AG04450 (cell line): ENCODE results near the gene ELMO3. TPM values are rescaled to one million over a fixed set of nuclear protein-coding genes. Genes with fewer than 3 reads are reported as not detected.

Experiments used
- CTCF ChIA-PET: fragments of 300-600, 350-600 bp; formaldehyde crosslinking; extraction: SDS; loops from one replicate; lab custom pipeline; 2022; ENCODE audit warnings: antibody characterized with exemption, inconsistent platforms; lab: Charles Lee
- POLR2A ChIA-PET: fragments of 350-600 bp; formaldehyde crosslinking; extraction: SDS; loops from one replicate; lab custom pipeline; 2021; ENCODE audit warnings: antibody characterized with exemption, inconsistent platforms; lab: Yijun Ruan, JAX
- DNase-seq: peaks from one replicate; pipeline ENCODE4 v3.0.0-alpha.2; 2011; ENCODE audit warnings: low read depth, low spot score
- H3K27ac ChIP-seq: one replicate; pipeline ENCODE4 v1.5.1; 2012; ENCODE audit warnings: low read depth, low read length, control low read depth
- H3K27me3 ChIP-seq: one replicate; pipeline ENCODE4 v1.6.0; 2012; ENCODE audit warnings: low read length; ENCODE audit not compliant: control insufficient read depth, insufficient read depth
- H3K4me3 ChIP-seq: 2 replicates; pipeline ENCODE4 v1.5.1; 2011; ENCODE audit warnings: mild to moderate bottlenecking, low read depth, low read length, control low read depth
- H3K9me3 ChIP-seq: 2 replicates; pipeline ENCODE4 v1.5.1; 2012; ENCODE audit warnings: low read length; ENCODE audit not compliant: control insufficient read depth, insufficient read depth
- polyA plus RNA-seq: library from polyadenylated mRNA; depleted of rRNA; stranded (reverse); fragments of >200 nt; gene quantifications from 2 replicates; pipeline ENCODE4 v1.2.3, GENCODE V29; 2011
- TF ChIP-seq, protein P1 (sequence below): IDR thresholded peaks from 2 replicates; pipeline ENCODE4 v1.5.1; 2011; ENCODE audit warnings: low read depth, low read length, control low read depth, inconsistent platforms

ELMO3 gene
- polyA plus RNA-seq, 1 experiment, result 0.57 TPM

DNA sequence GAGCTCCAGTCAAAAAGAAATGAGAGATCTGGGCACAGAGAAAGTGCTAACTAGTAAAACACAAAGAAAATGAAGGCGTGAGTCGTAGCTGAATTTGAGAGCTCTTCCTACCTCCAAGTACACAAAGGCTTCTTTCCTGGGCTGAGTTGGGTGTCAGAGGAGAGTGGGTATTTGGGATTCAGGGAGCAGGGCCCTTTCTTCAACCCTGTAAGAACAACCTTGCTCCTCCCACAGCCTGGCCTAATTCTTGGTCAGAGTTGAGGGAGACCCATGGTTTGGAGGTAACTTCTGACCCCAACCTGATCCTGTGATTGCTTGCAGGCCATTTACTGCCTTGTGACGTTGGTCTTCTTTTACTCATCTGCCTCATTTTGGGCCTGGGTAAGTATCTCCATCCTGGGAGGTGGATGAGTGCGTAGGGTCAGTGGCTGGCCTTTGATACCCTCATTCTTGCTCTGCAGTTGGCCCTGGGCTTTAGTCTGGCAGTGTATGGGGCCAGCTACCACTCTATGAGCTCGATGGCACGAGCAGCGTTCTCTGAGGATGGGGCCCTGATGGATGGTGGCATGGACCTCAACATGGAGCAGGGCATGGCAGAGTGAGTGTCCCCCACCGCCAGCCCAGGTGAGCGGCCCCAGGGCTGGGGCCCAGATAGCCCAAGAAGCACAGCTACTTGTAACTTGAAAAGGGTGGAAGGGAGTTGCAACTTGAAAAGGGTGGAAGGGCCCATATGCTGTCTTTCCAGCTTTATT is 29.3 kb downstream of the ELMO3 start:
- Histone ChIP-seq H3K27me3 (no peaks in the 10 kb centered on the region), H3K4me3 (peak overlapping the region; percentile 99), H3K9me3 (no peaks in the 10 kb centered on the region; the same call in 1 of the 2 replicates), H3K27ac (no peak overlapping the region)
- TF ChIP-seq, protein P1, sequence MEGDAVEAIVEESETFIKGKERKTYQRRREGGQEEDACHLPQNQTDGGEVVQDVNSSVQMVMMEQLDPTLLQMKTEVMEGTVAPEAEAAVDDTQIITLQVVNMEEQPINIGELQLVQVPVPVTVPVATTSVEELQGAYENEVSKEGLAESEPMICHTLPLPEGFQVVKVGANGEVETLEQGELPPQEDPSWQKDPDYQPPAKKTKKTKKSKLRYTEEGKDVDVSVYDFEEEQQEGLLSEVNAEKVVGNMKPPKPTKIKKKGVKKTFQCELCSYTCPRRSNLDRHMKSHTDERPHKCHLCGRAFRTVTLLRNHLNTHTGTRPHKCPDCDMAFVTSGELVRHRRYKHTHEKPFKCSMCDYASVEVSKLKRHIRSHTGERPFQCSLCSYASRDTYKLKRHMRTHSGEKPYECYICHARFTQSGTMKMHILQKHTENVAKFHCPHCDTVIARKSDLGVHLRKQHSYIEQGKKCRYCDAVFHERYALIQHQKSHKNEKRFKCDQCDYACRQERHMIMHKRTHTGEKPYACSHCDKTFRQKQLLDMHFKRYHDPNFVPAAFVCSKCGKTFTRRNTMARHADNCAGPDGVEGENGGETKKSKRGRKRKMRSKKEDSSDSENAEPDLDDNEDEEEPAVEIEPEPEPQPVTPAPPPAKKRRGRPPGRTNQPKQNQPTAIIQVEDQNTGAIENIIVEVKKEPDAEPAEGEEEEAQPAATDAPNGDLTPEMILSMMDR, result no peak
- ChIA-PET POLR2A (interaction anchor here (1.6 to 2.2 kb wide), 7 partner anchors 8 to 49 kb away, joined by 7 to 12 read pairs (median 8); partner anchors contain the start of genes ELMO3 and FHOD1), CTCF (no interaction called here)
- no peak for DNase-seq

DNA sequence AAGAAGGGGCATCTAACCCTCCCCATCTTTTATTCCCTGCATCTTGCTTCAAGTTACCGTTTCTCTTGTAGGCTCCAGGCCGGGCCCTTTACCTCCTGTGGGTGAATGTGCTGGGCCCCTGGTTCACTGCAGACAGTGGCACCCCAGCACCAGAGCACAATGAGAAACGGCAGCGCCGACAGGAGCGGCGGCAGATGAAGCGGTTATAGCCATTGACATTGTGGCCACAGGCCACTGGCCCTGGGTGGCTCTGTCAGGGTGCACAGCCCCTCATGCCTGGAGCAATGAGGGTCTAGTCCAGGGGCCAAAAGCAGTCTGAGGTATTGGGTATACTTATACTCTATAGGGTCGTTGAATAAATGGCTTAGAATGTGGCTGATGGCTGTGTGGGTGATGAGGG is 30.0 kb downstream of the ELMO3 start:
- no peak overlapping the region for H3K27ac ChIP-seq
- no peaks in the 10 kb centered on the region for H3K27me3 ChIP-seq
- no peak overlapping the region for H3K4me3 ChIP-seq
- CTCF ChIA-PET, result no interaction called here
- no peak for DNase-seq
- POLR2A ChIA-PET, result no interaction called here
- no peaks in the 10 kb centered on the region; the same call in 1 of the 2 replicates for H3K9me3 ChIP-seq
- TF ChIP-seq, protein P1, result no peak

DNA sequence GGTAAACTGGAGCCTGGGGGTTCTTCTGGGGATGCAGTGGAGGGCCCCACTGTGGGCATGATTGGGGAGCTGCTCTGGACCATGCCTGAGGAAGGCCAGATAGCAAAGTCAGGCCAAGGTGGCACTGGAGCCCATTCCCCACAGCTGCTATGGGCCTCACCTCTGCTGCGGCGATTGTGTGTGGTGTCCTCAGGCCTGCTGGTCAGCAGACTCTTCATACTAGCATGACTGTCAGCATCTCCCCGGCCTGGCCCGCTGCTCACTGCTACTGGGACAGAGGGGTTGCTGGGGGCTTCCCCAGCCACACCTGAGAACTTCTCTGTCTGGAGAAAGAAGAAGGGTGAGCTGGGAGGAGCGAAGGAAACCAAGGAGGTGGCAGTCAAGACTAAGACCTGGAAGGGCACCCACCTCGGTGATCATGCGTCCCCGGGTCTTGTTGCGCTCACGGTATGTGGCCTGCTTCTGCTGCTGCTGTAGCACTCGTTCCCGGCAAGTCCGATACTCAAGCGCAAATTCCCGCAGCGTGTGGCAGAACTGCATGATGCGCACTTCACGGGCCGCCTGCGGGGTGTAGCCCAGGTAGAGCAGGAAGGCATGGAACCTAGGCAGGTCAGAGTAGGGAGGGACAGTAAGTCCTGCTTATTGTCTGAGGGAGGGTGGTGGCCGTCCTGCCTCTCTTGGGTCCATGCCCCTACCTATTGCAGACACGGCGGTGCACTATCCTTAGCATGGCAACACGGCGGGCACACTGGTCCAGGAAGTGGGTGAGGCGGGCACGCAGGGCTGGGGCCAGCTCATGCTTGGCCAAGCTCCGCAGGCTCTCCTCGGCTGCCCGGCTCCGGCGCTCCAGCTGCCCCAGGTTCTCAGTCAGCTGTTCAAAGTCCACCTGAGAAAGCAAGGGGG is 31.2 kb downstream of the ELMO3 start:
- no peak overlapping the region for H3K4me3 ChIP-seq
- DNase-seq, result no peak
- H3K9me3 ChIP-seq, result no peaks in the 10 kb centered on the region; the same call in 1 of the 2 replicates
- TF ChIP-seq, protein P1, result no peak
- CTCF ChIA-PET, result no interaction called here
- H3K27ac ChIP-seq, result no peak overlapping the region
- POLR2A ChIA-PET, result interaction anchor here (0.8 to 1.9 kb wide), 3 partner anchors 11 to 17 kb away, joined by 3 to 6 read pairs (median 3); partner anchors contain the start of gene FHOD1
- no peaks in the 10 kb centered on the region for H3K27me3 ChIP-seq

DNA sequence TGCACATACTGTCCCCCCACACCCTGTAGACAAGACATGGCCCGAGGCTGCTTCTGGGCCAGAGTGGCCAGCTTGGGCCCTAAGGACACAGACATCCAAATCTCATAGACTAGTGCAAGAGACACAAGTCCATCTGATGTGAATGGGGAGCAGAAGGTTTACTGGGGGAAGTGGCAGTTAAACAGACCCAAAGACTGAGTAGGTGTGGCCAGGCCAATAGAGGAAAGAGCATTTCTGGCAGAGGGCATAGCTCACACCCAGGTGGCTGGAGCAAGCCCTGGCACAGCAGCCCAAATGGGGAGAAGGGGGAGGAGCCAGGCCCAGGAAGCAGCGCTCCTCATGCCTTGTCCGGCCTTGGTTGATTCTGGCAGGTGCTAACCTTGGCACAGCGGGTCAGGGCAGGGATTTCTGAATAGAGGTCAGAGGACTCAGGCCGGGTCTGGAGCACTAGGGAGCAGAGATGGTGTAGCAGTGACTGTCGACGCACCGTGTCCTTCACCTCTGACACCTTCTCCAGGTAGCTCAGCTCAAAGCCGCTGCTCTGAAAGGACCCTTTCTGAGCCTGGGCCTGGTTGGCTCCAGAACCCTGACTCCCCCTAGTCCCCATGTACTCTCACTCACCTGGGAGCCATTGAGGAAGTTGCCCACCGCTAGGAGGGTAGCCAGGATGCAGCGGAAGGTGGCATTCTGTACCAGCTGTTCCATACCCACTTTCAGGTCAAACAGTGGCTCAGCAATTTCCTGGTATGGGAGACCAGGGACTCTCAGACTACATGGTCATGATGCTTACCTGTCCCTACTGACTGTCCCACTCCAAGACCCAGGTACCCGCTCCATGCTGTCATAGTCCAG is 32.1 kb downstream of the ELMO3 start:
- ChIA-PET POLR2A (interaction anchor here (0.6 to 1.9 kb wide), 7 partner anchors 9 to 363 kb away, joined by 3 to 6 read pairs (median 3); partner anchors contain the start of gene FHOD1), CTCF (interaction anchor here (0.5 kb wide), 1 partner anchor 163 kb away, joined by 6 read pairs; no protein-coding TSS in a partner anchor)
- Histone ChIP-seq H3K27me3 (no peaks in the 10 kb centered on the region), H3K27ac (no peak overlapping the region), H3K9me3 (no peaks in the 10 kb centered on the region; the same call in 1 of the 2 replicates), H3K4me3 (no peak overlapping the region)
- no peak for DNase-seq
- TF ChIP-seq, protein P1, result no peak
